Keratinocyte (primary cell): Measurements from ENCODE around the gene TMPRSS3.

ENCODE experiments used
- EZH2 ChIP-seq: IDR thresholded peaks from one replicate; pipeline ENCODE4 v1.6.1; 2012; ENCODE audit warnings: inconsistent platforms, mild to moderate bottlenecking, low read length, moderate library complexity
- TF ChIP-seq, protein P1 (sequence below), 3 experiments: IDR thresholded peaks in 1 of 3; conservative IDR thresholded peaks in 1 of 3; optimal IDR thresholded peaks in 1 of 3; 2 replicates in 2 of 3; 3 replicates in 1 of 3; pipeline versions ENCODE3 to v1.5.1; 2011; ENCODE audit warnings: low read length in 3 of 3, mild to moderate bottlenecking in 3 of 3, moderate library complexity in 2 of 3, control low read depth in 1 of 3, inconsistent platforms in 1 of 3; ENCODE audit not compliant: insufficient read depth in 2 of 3; ENCODE audit errors: extremely low read depth in 1 of 3

DNA sequence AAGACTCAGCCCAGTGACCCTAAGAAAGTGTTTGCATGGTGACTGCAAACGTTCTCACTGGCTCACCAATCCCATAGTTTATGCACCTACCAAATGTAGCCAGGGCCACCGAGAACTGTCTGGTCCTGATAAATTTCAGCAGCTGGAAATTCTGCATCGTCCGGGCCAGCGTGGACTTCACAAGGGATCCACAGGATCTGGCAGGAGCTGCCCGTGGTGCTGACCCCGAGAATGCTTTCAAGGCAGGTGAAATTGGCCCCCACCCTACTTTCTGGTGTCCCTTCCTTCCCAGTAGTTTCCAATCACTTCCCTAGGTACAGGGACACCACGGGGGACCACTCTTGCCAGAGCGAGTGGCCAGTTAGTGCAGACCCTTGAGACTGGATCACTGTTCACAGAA lies 34.0 kb upstream of the TMPRSS3 start:
- TF ChIP-seq, protein P1, sequence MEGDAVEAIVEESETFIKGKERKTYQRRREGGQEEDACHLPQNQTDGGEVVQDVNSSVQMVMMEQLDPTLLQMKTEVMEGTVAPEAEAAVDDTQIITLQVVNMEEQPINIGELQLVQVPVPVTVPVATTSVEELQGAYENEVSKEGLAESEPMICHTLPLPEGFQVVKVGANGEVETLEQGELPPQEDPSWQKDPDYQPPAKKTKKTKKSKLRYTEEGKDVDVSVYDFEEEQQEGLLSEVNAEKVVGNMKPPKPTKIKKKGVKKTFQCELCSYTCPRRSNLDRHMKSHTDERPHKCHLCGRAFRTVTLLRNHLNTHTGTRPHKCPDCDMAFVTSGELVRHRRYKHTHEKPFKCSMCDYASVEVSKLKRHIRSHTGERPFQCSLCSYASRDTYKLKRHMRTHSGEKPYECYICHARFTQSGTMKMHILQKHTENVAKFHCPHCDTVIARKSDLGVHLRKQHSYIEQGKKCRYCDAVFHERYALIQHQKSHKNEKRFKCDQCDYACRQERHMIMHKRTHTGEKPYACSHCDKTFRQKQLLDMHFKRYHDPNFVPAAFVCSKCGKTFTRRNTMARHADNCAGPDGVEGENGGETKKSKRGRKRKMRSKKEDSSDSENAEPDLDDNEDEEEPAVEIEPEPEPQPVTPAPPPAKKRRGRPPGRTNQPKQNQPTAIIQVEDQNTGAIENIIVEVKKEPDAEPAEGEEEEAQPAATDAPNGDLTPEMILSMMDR (optimal IDR thresholded peaks at IDR 0.05 in 1 of 3, IDR thresholded peaks at IDR 0.05 in 1 of 3, conservative IDR thresholded peaks at IDR 0.05 in 1 of 3; ENCODE audit: extremely low read depth in 1 of 3, insufficient read depth in 2 of 3, low read length in 3 of 3): no peak
- TF ChIP-seq EZH2: no peak
